ENCODE results near the gene COLGALT1.
"Not testable (repeated sequence)": the region's sequence is repeated elsewhere in the genome, so short reads cannot be mapped to it uniquely, and the experiment has no call there.

The COLGALT1 gene

GRCh38 chr19:17555480-17555928, at the start of gene COLGALT1:
TSS of gene COLGALT1 (plus strand) at chr19:17555649. CDS start at chr19:17555714, 65 bp downstream.
- peak; percentile 84 for DNase-seq

GRCh38 chr19:17506745-17507144, 48.7 kb upstream of the COLGALT1 start:
- no peak for DNase-seq

GRCh38 chr19:17508558-17508933, 46.9 kb upstream of the COLGALT1 start:
- DNase-seq, result not testable (repeated sequence)

DNA sequence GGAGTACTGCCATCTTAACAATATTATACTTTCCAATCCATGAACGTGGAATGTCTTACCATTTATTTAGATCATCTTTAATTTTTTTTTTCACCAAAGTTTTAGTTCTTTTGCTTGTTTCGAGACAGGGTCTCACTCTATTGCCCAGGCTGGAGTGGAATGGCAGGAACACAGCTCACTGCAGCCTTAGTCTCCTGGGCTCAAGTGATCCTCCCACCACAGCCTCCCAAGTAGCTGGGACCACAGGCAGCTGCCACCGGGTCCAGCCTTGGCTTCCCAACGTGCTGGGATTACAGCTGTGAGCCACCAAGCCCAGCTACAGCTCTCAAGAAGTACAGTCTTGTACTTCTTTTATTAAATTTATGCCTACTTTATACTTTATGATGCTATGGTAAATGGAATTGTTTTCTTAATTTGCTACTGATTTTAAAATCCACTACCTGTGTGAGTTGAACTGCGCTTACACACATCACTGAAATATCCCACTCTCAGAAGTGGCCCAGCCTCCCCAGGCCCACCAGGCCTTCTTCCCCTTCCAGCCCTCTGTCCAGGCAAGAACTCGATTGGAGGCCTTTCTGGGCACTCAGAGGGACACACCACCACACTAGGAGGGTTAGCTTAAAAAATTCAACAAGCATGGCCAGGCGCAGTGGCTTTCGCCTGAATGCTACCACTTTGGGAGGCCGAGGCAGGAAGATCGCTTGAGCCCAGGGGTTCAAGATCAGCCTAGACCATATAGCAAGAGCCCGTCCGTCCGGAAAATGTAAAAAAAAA, 45.0 kb upstream of the COLGALT1 start:
- DNase-seq, result no peak

- DNase-seq, result peak; percentile 74
These were observed 43.5 kb upstream of the COLGALT1 start for GRCh38 chr19:17511724-17512573.

GRCh38 chr19:17512574-17512939, 42.9 kb upstream of the COLGALT1 start:
- DNase-seq, result no peak

DNA sequence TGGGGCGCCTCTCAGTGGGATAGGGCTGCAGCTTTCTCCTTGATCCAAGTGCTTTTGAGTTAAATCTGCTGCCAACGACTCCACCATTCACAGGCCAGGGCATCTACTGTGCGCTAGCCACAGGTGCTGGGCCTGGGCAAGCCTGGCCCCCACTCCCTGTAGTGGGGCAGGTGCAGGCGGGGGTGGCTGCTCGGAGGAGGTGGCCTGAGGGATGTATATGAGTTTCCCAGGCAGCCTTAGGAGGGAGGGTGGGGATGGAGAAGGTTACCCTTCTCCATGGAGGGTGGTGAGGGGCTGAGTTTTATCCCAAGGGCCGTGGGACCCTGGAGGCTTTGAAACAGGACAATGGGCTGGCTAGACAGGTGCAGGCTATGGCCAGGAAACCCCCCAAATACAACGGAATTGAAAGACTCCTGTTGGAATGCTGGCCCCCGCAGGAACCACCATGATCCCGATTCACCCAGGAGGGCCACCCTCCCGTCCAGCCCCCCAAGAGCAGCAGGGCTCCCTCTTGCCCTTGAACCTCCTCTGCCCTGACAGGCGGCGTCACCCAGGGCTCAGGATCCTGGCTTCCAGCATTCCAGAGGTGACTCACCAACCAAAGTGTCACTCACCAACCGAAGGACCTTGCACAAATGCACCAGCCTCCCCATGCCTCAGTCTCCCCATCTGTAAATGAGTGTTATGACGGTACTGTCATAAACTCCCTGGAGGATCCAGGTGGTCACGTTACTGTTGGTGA, 39.9 kb upstream of the COLGALT1 start:
- DNase-seq, result no peak

- no peak for DNase-seq
These were observed 37.6 kb upstream of the COLGALT1 start for GRCh38 chr19:17517898-17518297.

DNA sequence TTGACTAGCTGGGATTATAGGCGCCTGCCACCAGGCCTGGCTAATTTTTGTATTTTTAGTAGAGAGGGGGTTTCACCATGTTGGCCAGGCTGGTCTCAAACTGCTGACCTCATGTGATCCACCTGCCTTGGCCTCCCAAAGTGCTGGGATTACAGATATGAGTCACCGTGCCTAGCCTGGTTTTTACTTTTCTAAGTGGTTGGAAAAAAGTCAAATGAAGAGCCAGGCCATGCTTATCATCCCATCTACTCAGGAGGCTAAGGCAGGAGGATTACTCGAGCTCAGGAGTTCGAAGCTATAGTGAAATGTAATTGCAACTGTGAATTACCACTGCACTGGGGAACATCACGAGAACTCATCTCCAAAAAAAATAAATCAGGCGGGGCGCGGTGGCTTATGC, 36.8 kb upstream of the COLGALT1 start:
- DNase-seq, result not testable (repeated sequence)

GRCh38 chr19:17519967-17520366, 35.5 kb upstream of the COLGALT1 start:
- DNase-seq, result no peak

GRCh38 chr19:17520865-17521264, 34.6 kb upstream of the COLGALT1 start:
- no peak for DNase-seq

DNA sequence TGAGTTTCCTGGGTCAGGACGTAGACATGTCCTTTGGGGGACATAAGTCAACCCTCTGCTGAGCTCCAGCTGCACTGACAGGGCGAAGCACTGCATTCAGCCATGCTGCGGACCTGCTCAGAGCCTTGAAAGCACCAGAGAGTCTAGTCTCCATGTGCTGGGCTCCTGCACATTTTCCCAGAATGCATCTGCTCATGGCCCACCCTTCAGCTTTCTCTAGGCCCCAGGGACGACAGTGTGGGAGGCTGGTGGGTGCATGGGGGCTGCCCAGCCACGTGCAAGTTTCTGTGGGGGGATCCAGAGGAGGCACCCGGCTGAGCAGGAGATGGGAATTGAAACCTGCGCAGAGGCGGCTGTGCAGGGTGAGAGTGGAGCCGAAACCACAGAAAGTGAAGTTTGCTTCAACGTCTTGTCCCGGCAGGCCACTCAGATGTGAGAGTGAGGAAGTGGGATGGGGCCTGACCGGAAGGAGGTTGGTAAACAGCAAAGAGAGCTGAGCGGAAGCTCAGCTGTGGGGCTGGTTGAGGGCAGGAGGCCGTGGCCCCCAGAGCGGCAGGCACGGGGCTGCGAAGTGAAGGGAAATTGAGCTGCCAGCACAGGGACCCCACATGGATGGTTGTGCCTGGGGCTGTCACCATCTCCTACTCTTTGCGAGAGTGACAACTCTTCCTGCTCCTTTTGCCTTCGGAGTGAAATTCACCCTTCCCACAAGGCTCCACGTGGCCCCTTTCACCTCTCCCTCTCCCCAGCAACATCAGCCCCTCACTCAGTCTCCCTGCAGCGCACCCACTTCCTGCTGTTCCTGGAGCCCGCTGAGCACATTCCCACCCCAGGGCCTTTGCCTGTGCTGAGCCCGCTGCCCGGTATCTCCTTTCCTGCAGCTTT, 32.2 kb upstream of the COLGALT1 start:
- DNase-seq, result no peak

GRCh38 chr19:17524651-17525050, 30.8 kb upstream of the COLGALT1 start:
- DNase-seq, result no peak

GRCh38 chr19:17525141-17525540, 30.3 kb upstream of the COLGALT1 start:
- no peak for DNase-seq

- DNase-seq, result no peak
These were observed 28.5 kb upstream of the COLGALT1 start for GRCh38 chr19:17526922-17527321.

GRCh38 chr19:17527326-17527725, 28.1 kb upstream of the COLGALT1 start:
- DNase-seq, result no peak

DNA sequence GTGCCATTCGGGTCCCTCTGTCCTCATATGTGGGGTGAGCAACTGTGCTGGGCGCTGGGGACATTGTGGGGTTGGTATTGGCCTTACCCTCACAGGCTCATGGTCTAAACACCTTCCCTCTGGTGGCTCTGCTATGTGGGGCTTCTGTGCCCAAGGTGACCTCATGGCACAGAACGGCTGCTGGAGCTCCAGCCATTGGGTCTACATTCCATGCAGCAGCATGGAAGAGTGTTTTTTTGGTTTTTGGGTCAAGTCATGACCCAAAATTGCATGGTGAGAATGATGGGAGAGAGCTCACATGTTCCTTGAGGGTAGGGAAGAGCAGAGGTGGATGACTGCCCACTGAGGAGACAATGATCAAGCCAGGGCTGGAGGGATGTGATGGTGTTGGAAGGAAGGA, 26.8 kb upstream of the COLGALT1 start:
- no peak for DNase-seq

- DNase-seq, result no peak
These were observed 25.9 kb upstream of the COLGALT1 start for GRCh38 chr19:17529239-17530158.

DNA sequence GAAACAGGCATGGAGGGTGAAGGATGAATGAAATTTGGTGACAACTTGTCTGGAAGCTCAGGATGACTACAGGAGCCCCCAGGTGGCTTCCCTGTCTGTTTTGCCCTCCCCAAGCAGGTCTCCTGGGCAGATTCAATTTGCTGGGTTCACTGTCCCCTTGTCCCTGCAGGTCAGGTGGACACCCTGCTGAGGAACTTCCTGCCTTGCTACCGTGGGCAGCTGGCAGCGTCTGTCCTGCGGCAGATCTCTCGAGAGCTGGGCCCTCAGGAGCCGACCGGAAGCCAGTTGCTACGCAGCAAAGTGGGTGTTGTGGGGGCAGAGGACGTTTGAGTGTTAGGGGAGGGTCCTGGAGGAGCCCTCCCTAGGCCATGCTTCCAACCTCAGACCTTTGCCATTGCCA, 24.9 kb upstream of the COLGALT1 start:
- DNase-seq, result no peak

- DNase-seq, result no peak
These were observed 23.3 kb upstream of the COLGALT1 start for GRCh38 chr19:17532116-17532515.

DNA sequence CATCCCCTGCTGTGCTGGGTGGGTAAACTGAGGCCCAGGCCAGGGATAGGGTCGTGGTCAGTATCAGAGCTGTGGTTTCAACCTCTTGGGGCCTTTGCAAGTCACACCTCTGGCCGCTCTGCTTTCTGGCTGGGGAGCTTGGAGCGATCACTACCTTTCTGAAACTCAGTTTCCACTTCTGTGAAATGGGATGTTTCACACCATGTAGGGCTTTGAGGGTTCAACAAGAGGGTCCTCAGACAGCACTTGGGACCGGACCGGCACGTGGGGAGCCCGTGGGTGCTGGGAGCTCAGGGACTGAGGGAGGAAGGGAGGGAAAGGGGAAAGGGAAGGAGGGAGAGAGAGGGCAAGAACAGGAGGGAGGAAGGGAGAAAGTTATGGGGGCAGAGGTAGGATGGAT, 22.9 kb upstream of the COLGALT1 start:
- no peak for DNase-seq

Data from T1000 (cell line).